ENCODE measurements around the gene C2orf15.
"Not testable (repeated sequence)": the region's sequence is repeated elsewhere in the genome, so short reads cannot be mapped to it uniquely, and the experiment has no call there.

Gene C2orf15

GRCh38 chr2:99183025-99183424 is 41.5 kb downstream of the C2orf15 start:
- H3K4me3 ChIP-seq (replicated peaks; ENCODE audit: low read depth, low read length), result peak overlapping the region; percentile 93; the same call in 1 of the 2 replicates
- no peak for TF ChIP-seq CTCF (IDR thresholded peaks at IDR 0.05; ENCODE audit: low read depth, low read length, missing control alignments)
- DNase-seq (ENCODE audit: extremely low read depth, low read depth), result no peak

- no peak for DNase-seq (ENCODE audit: extremely low read depth, low read depth)
- no peak overlapping the region for H3K4me3 ChIP-seq (replicated peaks; ENCODE audit: low read depth, low read length)
- TF ChIP-seq CTCF (IDR thresholded peaks at IDR 0.05; ENCODE audit: low read depth, low read length, missing control alignments), result no peak
These were observed 43.3 kb downstream of the C2orf15 start for GRCh38 chr2:99184811-99185210.

- no peak for DNase-seq (ENCODE audit: extremely low read depth, low read depth)
- no peak overlapping the region for H3K4me3 ChIP-seq (replicated peaks; ENCODE audit: low read depth, low read length)
- TF ChIP-seq CTCF (IDR thresholded peaks at IDR 0.05; ENCODE audit: low read depth, low read length, missing control alignments), result no peak
These were observed 45.5 kb downstream of the C2orf15 start for GRCh38 chr2:99187011-99187410.

GRCh38 chr2:99188357-99188756 is 46.9 kb downstream of the C2orf15 start:
- no peak for DNase-seq (ENCODE audit: extremely low read depth, low read depth)
- no peak overlapping the region for H3K4me3 ChIP-seq (replicated peaks; ENCODE audit: low read depth, low read length)
- TF ChIP-seq CTCF (IDR thresholded peaks at IDR 0.05; ENCODE audit: low read depth, low read length, missing control alignments), result no peak

- H3K4me3 ChIP-seq (replicated peaks; ENCODE audit: low read depth, low read length), result no peak overlapping the region
These were observed 49.0 kb downstream of the C2orf15 start for GRCh38 chr2:99190548-99190947.

GRCh38 chr2:99192364-99192763 is 50.9 kb downstream of the C2orf15 start:
- not testable (repeated sequence) for DNase-seq (ENCODE audit: extremely low read depth, low read depth); H3K4me3 ChIP-seq (replicated peaks; ENCODE audit: low read depth, low read length)

More at GRCh38 chr2:99190548-99190947, 49.0 kb downstream of the C2orf15 start:
- no peak for DNase-seq (ENCODE audit: extremely low read depth, low read depth)
- TF ChIP-seq CTCF (IDR thresholded peaks at IDR 0.05; ENCODE audit: low read depth, low read length, missing control alignments), result no peak

GRCh38 chr2:99198103-99198841 is 56.8 kb downstream of the C2orf15 start:
- no peak overlapping the region for H3K4me3 ChIP-seq (replicated peaks; ENCODE audit: low read depth, low read length)
- no peak for DNase-seq (ENCODE audit: extremely low read depth, low read depth)

More at GRCh38 chr2:99198103-99198841, 56.8 kb downstream of the C2orf15 start:
- TF ChIP-seq CTCF (IDR thresholded peaks at IDR 0.05; ENCODE audit: low read depth, low read length, missing control alignments), result no peak
